MCF 10A (cell line): ENCODE measurements around the gene ZNF710. TPM values are rescaled to one million over a fixed set of nuclear protein-coding genes. Genes with fewer than 3 reads are reported as not detected.

Experiments
- BruUV-seq: library from RNA; stranded (reverse); fragments of 400-500 nt; replicated peaks from 2 replicates; lab custom pipeline; 2021; lab: Mats Ljungman, UMichigan
- CTCF ChIA-PET: fragments of 300-600 bp; sonication (Branson Sonifier 250); formaldehyde crosslinking; extraction: SDS; loops from one replicate; lab custom pipeline; 2021; ENCODE audit warnings: antibody characterized with exemption, inconsistent platforms; lab: Yijun Ruan, JAX
- POLR2A ChIA-PET: fragments of 300-600, 350-650 bp; sonication (Branson Sonifier 250); formaldehyde crosslinking; extraction: SDS; loops from one replicate; lab custom pipeline; 2020; ENCODE audit warnings: antibody characterized with exemption, inconsistent platforms; lab: Yijun Ruan, JAX
- DNase-seq: peaks from one replicate; pipeline ENCODE4 v3.0.0-alpha.2; 2018; ENCODE audit not compliant: unreplicated experiment
- H3K27ac Mint-ChIP-seq: one replicate; pipeline ENCODE4 v1.8.0; 2022; ENCODE audit warnings: mild to moderate bottlenecking, low read depth, mixed read lengths; ENCODE audit not compliant: unreplicated experiment
- H3K27me3 Mint-ChIP-seq: one replicate; pipeline ENCODE4 v1.8.0; 2022; ENCODE audit warnings: mixed read lengths; ENCODE audit not compliant: insufficient read depth, unreplicated experiment
- H3K36me3 Mint-ChIP-seq: one replicate; pipeline ENCODE4 v1.8.0; 2022; ENCODE audit warnings: mild to moderate bottlenecking, moderate library complexity, mixed read lengths; ENCODE audit not compliant: insufficient read depth, unreplicated experiment
- H3K4me1 Mint-ChIP-seq: one replicate; pipeline ENCODE4 v1.8.0; 2022; ENCODE audit warnings: mixed read lengths; ENCODE audit not compliant: insufficient read depth, unreplicated experiment
- H3K4me3 Mint-ChIP-seq: one replicate; pipeline ENCODE4 v1.8.0; 2022; ENCODE audit warnings: mild to moderate bottlenecking, moderate library complexity, mixed read lengths; ENCODE audit not compliant: unreplicated experiment
- H3K9me3 Mint-ChIP-seq: one replicate; pipeline ENCODE4 v1.8.0; 2022; ENCODE audit warnings: mixed read lengths; ENCODE audit not compliant: unreplicated experiment
- CTCF ChIP-seq: fragments of 200-600 bp; IDR thresholded peaks from one replicate; pipeline ENCODE4 v1.8.0; 2022; ENCODE audit warnings: antibody characterized with exemption, mild to moderate bottlenecking; ENCODE audit not compliant: unreplicated experiment
- intact Hi-C: fragments of 100-400 bp; cut with micrococcal nuclease; formaldehyde crosslinking; loops from 2 replicates; pipeline ENCODE4 v1.14.1; 2022
- total RNA-seq: library from RNA; stranded (reverse); gene quantifications from 2 replicates; pipeline ENCODE4 v1.2.3, GENCODE V29; 2022

Gene ZNF710
- total RNA-seq, 1 experiment from 2014 or later: 27.3 TPM

- Mint-ChIP-seq H3K27me3 (no peaks in the 10 kb centered on the region), H3K4me1 (no peaks in the 10 kb centered on the region), H3K4me3 (no peak overlapping the region), H3K36me3 (peaks cover 13% of the 10 kb centered on the region), H3K27ac (no peak overlapping the region), H3K9me3 (no peaks in the 10 kb centered on the region)
- intact Hi-C loops: loop anchor here (5.0 kb wide), 2 partner anchors 147 to 323 kb away; partner anchors contain the start of genes CIB1 and GDPGP1
- TF ChIP-seq CTCF: no peak
- no TSS peak for BruUV-seq
- DNase-seq: no peak
- CTCF ChIA-PET: interaction anchor here (0.6 to 7.0 kb wide), 20 partner anchors 10 to 390 kb away, joined by 3 to 100 read pairs (median 6); partner anchors contain the start of gene AP3S2
- POLR2A ChIA-PET: interaction anchor here (0.6 to 3.4 kb wide), 6 partner anchors 10 to 192 kb away, joined by 3 to 21 read pairs (median 15); partner anchors contain the start of genes AP3S2 and ARPIN
These were observed 84.4 kb downstream of the ZNF710 start for GRCh38 chr15:90085565-90085964.

- H3K4me1 Mint-ChIP-seq: no peaks in the 10 kb centered on the region
- CTCF ChIA-PET: interaction anchor here (0.6 to 7.0 kb wide), 28 partner anchors 9 to 722 kb away, joined by 3 to 100 read pairs (median 4); partner anchors contain the start of gene ARPIN
- TF ChIP-seq CTCF: peak; percentile 83
- H3K27ac Mint-ChIP-seq: no peak overlapping the region
- intact Hi-C loops: loop anchor here (1.0 to 5.0 kb wide), 4 partner anchors 145 to 346 kb away; partner anchors contain the start of genes CIB1 and GDPGP1
- peaks cover 6% of the 10 kb centered on the region for H3K36me3 Mint-ChIP-seq
- BruUV-seq: no TSS peak
- no peaks in the 10 kb centered on the region for H3K9me3 Mint-ChIP-seq
- no peak overlapping the region for H3K4me3 Mint-ChIP-seq
- no peaks in the 10 kb centered on the region for H3K27me3 Mint-ChIP-seq
- POLR2A ChIA-PET: interaction anchor here (0.7 to 3.4 kb wide), 11 partner anchors 11 to 369 kb away, joined by 3 to 21 read pairs (median 5); partner anchors contain the start of genes AP3S2, ARPIN, CIB1 and IDH2
- peak; percentile 76 for DNase-seq
These were observed 85.7 kb downstream of the ZNF710 start for GRCh38 chr15:90086868-90087268.

GRCh38 chr15:90087454-90088154 is 86.5 kb downstream of the ZNF710 start:
- peaks cover 7% of the 10 kb centered on the region for H3K9me3 Mint-ChIP-seq
- no TSS peak for BruUV-seq
- H3K27me3 Mint-ChIP-seq: no peaks in the 10 kb centered on the region
- TF ChIP-seq CTCF: peak; percentile 28
- H3K27ac Mint-ChIP-seq: no peak overlapping the region
- peak; percentile 70 for DNase-seq
- ChIA-PET POLR2A (interaction anchor here (0.5 to 3.4 kb wide), 8 partner anchors 12 to 194 kb away, joined by 3 to 21 read pairs (median 9); partner anchors contain the start of genes AP3S2, ARPIN, CIB1 and IDH2), CTCF (interaction anchor here (0.6 to 7.0 kb wide), 24 partner anchors 10 to 336 kb away, joined by 3 to 100 read pairs (median 4); partner anchors contain the start of gene ARPIN)
- H3K4me3 Mint-ChIP-seq: no peak overlapping the region
- H3K36me3 Mint-ChIP-seq: peaks cover 10% of the 10 kb centered on the region
- intact Hi-C loops: loop anchor here (2.0 to 5.0 kb wide), 3 partner anchors 145 to 347 kb away; partner anchors contain the start of genes CIB1 and GDPGP1
- H3K4me1 Mint-ChIP-seq: no peaks in the 10 kb centered on the region
